A673 (cell line): ENCODE measurements around the gene SEC62. TPM values are rescaled to one million over a fixed set of nuclear protein-coding genes. Genes with fewer than 3 reads are reported as not detected.

Experiments used
- BruUV-seq: library from RNA; stranded (reverse); fragments of 400-500 nt; replicated peaks from 2 replicates; lab custom pipeline; 2021; lab: Mats Ljungman, UMichigan
- CTCF ChIA-PET: fragments of 300-600 bp; sonication (Branson Sonifier 250); formaldehyde crosslinking; loops from one replicate; lab custom pipeline; 2022; ENCODE audit warnings: antibody characterized with exemption; lab: Charles Lee
- POLR2A ChIA-PET: fragments of 300-600 bp; sonication (Branson Sonifier 250); formaldehyde crosslinking; loops from one replicate; lab custom pipeline; 2022; ENCODE audit warnings: antibody characterized with exemption; ENCODE audit not compliant: low non-redundant PET; lab: Charles Lee
- DNase-seq: peaks from one replicate; pipeline ENCODE4 v3.0.0-alpha.2; 2015; ENCODE audit warnings: low spot score
- H3K27ac ChIP-seq: fragments of 200-600 bp; sonication (generic); 2 replicates; pipeline ENCODE4 v1.5.1; 2016; ENCODE audit warnings: mixed run types, low read depth, mild to moderate bottlenecking, mixed read lengths, antibody characterized with exemption, low read length; ENCODE audit not compliant: poor library complexity, severe bottlenecking
- H3K27me3 ChIP-seq: fragments of 200-600 bp; sonication (generic); replicated peaks from 2 replicates; pipeline ENCODE4 v1.6.1; 2017; ENCODE audit warnings: mixed run types, low read depth, mild to moderate bottlenecking, mixed read lengths, antibody characterized with exemption, low read length; ENCODE audit not compliant: insufficient read depth, poor library complexity
- H3K36me3 ChIP-seq: fragments of 200-600 bp; sonication (generic); 2 replicates; pipeline ENCODE4 v1.6.1; 2016; ENCODE audit warnings: mixed run types, mild to moderate bottlenecking, mixed read lengths, antibody characterized with exemption, low read length; ENCODE audit not compliant: insufficient read depth, poor library complexity, severe bottlenecking
- H3K4me1 ChIP-seq: fragments of 200-600 bp; sonication (generic); 2 replicates; pipeline ENCODE4 v1.6.1; 2017; ENCODE audit warnings: mixed run types, mild to moderate bottlenecking, mixed read lengths, antibody characterized with exemption, low read length; ENCODE audit not compliant: insufficient read depth, poor library complexity, severe bottlenecking
- H3K4me3 ChIP-seq: fragments of 200-600 bp; sonication (generic); 2 replicates; pipeline ENCODE4 v1.5.1; 2016; ENCODE audit warnings: low read depth, mixed run types, mild to moderate bottlenecking, mixed read lengths, low read length; ENCODE audit not compliant: poor library complexity, severe bottlenecking
- H3K9me3 ChIP-seq: fragments of 200-600 bp; sonication (generic); 2 replicates; pipeline ENCODE4 v1.6.1; 2016; ENCODE audit warnings: mixed run types, low read depth, mild to moderate bottlenecking, mixed read lengths, antibody characterized with exemption, low read length; ENCODE audit not compliant: poor library complexity, severe bottlenecking
- CTCF ChIP-seq: fragments of 300-800, 200-600 bp; sonication (generic); conservative IDR thresholded peaks from 2 replicates; pipeline ENCODE4 v1.5.1; 2017; ENCODE audit warnings: low read depth, mild to moderate bottlenecking, antibody characterized with exemption, low read length, moderate library complexity, mixed read lengths
- EZH2 ChIP-seq: fragments of 200-600 bp; sonication (generic); IDR thresholded peaks from 2 replicates; pipeline ENCODE4 v1.6.1; 2017; ENCODE audit warnings: borderline replicate concordance, low read depth, mild to moderate bottlenecking, mixed read lengths, antibody characterized with exemption, low read length; ENCODE audit not compliant: poor library complexity, severe bottlenecking
- intact Hi-C: fragments of 100-400 bp; cut with micrococcal nuclease; formaldehyde crosslinking; loops from one replicate; pipeline ENCODE4 v1.10.0; 2022; ENCODE audit not compliant: unreplicated experiment
- total RNA-seq: library from RNA; stranded (reverse); gene quantifications from 2 replicates; pipeline ENCODE4 v1.2.3, GENCODE V29; 2021

The SEC62 gene
- total RNA-seq, 1 experiment from 2014 or later, result 80.9 TPM

DNA sequence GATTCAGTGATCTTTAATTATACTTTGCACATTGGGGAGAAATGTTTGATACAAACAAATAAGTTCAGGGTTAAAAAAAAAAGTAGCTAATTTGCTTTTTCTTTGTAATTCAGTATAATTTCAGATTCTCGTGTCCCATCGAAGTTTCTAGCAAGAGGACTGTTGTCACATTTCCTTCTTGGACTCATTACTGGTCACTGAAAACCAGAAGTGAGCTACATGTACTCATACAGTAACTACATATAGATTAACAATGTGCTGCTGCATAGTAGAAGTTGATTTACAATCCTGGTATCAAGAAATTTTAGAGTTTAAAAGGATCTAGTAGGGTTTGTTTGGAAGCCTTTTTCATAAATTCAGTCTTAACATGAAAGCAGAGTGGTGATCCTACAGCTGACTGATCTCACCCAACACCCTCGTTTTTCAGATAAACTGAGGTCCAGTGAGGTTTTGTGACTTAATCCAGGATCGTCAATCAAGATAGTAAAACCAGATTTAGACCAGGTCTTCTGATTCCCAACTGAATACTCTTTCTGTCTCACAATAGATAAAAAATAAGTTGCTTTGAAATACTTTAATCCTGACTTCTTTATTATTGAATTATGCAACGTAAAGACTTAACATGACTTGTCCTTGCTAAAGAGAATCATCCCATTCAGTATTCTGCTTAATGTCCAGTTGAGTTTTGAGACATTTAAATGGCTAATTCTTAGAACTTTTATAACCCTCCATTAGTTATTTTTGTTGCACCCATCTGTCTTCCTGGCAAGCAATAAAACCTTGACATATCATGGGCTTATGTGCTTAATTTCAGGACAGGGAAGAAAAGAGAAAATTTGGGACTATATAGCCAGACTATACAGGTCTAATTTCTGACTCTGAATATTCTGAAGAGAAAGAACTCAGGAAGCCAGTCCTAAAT, 2.8 kb downstream of the SEC62 start:
- H3K27me3 ChIP-seq, result no peaks in the 10 kb centered on the region
- ChIA-PET CTCF (no interaction called here), POLR2A (no interaction called here)
- no peak for DNase-seq
- TF ChIP-seq CTCF (no peak), EZH2 (no peak)
- H3K27ac ChIP-seq, result no peak overlapping the region
- intact Hi-C loops, result loop anchor here (10.0 kb wide), 1 partner anchor 205 kb away; the partner anchor contains the start of genes ACTRT3 and TERC
- H3K4me1 ChIP-seq, result peaks cover 17% of the 10 kb centered on the region
- H3K36me3 ChIP-seq, result no peaks in the 10 kb centered on the region
- no peak overlapping the region for H3K4me3 ChIP-seq
- H3K9me3 ChIP-seq, result no peaks in the 10 kb centered on the region
- no TSS peak for BruUV-seq

GRCh38 chr3:169970847-169971246, 4.2 kb downstream of the SEC62 start:
- ChIA-PET POLR2A (no interaction called here), CTCF (interaction anchor here (0.6 kb wide), 1 partner anchor 10 kb away, joined by 3 read pairs; no protein-coding TSS in a partner anchor)
- intact Hi-C loops, result no loop called here
- H3K27ac ChIP-seq, result no peak overlapping the region
- DNase-seq, result no peak
- H3K9me3 ChIP-seq, result no peaks in the 10 kb centered on the region
- peaks cover 17% of the 10 kb centered on the region for H3K4me1 ChIP-seq
- TF ChIP-seq EZH2, result no peak
- TF ChIP-seq CTCF, result no peak
- H3K4me3 ChIP-seq, result no peak overlapping the region
- H3K36me3 ChIP-seq, result peaks cover 4% of the 10 kb centered on the region
- no TSS peak for BruUV-seq
- no peaks in the 10 kb centered on the region for H3K27me3 ChIP-seq

- POLR2A ChIA-PET, result no interaction called here
- no TSS peak for BruUV-seq
Observed at GRCh38 chr3:169971522-169971921, 4.9 kb downstream of the SEC62 start.

More at GRCh38 chr3:169971522-169971921, 4.9 kb downstream of the SEC62 start:
- CTCF ChIA-PET, result interaction anchor here (0.6 kb wide), 1 partner anchor 10 kb away, joined by 3 read pairs; no protein-coding TSS in a partner anchor
- Histone ChIP-seq H3K27ac (no peak overlapping the region), H3K4me1 (peaks cover 11% of the 10 kb centered on the region), H3K4me3 (no peak overlapping the region), H3K27me3 (no peaks in the 10 kb centered on the region), H3K9me3 (no peaks in the 10 kb centered on the region), H3K36me3 (peaks cover 10% of the 10 kb centered on the region)
- no peak for DNase-seq
- TF ChIP-seq CTCF (no peak), EZH2 (no peak)
- intact Hi-C loops, result no loop called here
